ENCODE data around the gene TWF1.
"Not testable (repeated sequence)": the region's sequence is repeated elsewhere in the genome, so short reads cannot be mapped to it uniquely, and the experiment has no call there.

The TWF1 gene

GRCh38 chr12:43805149-43805859 is 813 bp downstream of the TWF1 start:
- no peak for FAIRE-seq

- FAIRE-seq = no peak
These were observed 8.4 kb downstream of the TWF1 start for GRCh38 chr12:43797561-43798217.

- no peak for FAIRE-seq
These were observed 10.3 kb downstream of the TWF1 start for GRCh38 chr12:43795716-43796280.

GRCh38 chr12:43789941-43790340 is 16.2 kb downstream of the TWF1 start:
- no peak for FAIRE-seq

- FAIRE-seq = no peak
These were observed 19.0 kb downstream of the TWF1 start for GRCh38 chr12:43786899-43787693.

- FAIRE-seq = no peak
These were observed 29.6 kb downstream of the TWF1 start for GRCh38 chr12:43776498-43776897.

GRCh38 chr12:43766291-43766690 is 39.8 kb downstream of the TWF1 start:
- no peak for FAIRE-seq

- FAIRE-seq = no peak
These were observed 41.6 kb downstream of the TWF1 start for GRCh38 chr12:43764528-43764927.

GRCh38 chr12:43763769-43764168 is 42.3 kb downstream of the TWF1 start:
- FAIRE-seq = no peak

GRCh38 chr12:43762596-43762995 is 43.5 kb downstream of the TWF1 start:
- FAIRE-seq = no peak

GRCh38 chr12:43761500-43761899 is 44.6 kb downstream of the TWF1 start:
- FAIRE-seq = no peak

GRCh38 chr12:43760396-43760795 is 45.7 kb downstream of the TWF1 start:
- FAIRE-seq = no peak

- FAIRE-seq = peak; percentile 85
These were observed 47.2 kb downstream of the TWF1 start, which contains the start of the genes IRAK4 and PUS7L for GRCh38 chr12:43758728-43759563. TSS of gene IRAK4 (plus strand) at chr12:43758951. CDS start at chr12:43768112, 9,161 bp downstream. TSS of gene PUS7L (minus strand) at chr12:43758790. CDS start at chr12:43755245, 3,545 bp downstream.

- no peak for FAIRE-seq
These were observed 47.8 kb downstream of the TWF1 start for GRCh38 chr12:43758247-43758727.

- FAIRE-seq = no peak
These were observed 52.1 kb downstream of the TWF1 start for GRCh38 chr12:43754015-43754414.

- not testable (repeated sequence) for FAIRE-seq
These were observed 54.8 kb downstream of the TWF1 start for GRCh38 chr12:43751360-43751759.

- no peak for FAIRE-seq
These were observed 55.3 kb downstream of the TWF1 start for GRCh38 chr12:43750814-43751213.

GRCh38 chr12:43749016-43749415 is 57.1 kb downstream of the TWF1 start:
- FAIRE-seq = no peak

GRCh38 chr12:43744826-43745225 is 61.3 kb downstream of the TWF1 start:
- no peak for FAIRE-seq

Measured in endometrium (tissue), 2 donors.